GM19395 (cell line): Measurements from ENCODE around the gene CSNK1E.

Experiments
- ATAC-seq: cut with Tn5 transposase; IDR thresholded peaks from one replicate; pipeline ENCODE4 v1.9.1; 2021; ENCODE audit warnings: mild to moderate bottlenecking, moderate library complexity; ENCODE audit not compliant: unreplicated experiment

The CSNK1E gene

DNA sequence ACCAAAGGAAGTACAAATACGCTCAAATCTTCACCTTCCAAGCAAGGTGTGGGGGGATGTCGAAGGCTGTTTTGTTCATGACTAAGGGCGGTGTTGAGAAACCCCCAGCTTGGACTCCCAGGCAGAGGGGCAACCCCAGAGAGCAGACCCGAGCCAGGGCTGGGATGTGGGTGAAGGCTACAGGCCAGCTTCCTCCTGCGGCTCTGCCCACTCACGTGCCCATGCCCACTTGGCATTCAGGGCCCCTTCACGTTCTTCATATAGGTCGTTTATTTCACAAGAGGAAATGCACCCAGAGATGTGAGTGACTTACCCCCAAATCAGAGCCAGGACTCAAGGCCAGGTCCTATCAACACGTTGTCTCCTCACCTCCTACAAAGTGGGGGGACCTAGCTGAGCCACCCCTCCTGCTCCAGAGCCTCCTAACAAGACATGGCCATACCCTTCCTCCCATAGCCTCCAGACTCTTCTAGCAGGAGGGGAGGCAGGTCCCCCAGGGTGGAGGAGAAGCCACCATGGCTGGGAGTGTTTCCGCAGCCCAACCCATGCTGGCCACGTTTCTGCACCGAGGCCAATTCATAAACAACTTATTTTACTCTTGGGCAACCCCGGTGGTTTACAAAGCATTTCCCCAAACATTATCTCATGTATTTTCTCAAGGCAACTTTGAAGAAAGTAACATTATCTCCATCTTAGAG lies 66.4 kb downstream of the CSNK1E start:
- ATAC-seq, result no peak

DNA sequence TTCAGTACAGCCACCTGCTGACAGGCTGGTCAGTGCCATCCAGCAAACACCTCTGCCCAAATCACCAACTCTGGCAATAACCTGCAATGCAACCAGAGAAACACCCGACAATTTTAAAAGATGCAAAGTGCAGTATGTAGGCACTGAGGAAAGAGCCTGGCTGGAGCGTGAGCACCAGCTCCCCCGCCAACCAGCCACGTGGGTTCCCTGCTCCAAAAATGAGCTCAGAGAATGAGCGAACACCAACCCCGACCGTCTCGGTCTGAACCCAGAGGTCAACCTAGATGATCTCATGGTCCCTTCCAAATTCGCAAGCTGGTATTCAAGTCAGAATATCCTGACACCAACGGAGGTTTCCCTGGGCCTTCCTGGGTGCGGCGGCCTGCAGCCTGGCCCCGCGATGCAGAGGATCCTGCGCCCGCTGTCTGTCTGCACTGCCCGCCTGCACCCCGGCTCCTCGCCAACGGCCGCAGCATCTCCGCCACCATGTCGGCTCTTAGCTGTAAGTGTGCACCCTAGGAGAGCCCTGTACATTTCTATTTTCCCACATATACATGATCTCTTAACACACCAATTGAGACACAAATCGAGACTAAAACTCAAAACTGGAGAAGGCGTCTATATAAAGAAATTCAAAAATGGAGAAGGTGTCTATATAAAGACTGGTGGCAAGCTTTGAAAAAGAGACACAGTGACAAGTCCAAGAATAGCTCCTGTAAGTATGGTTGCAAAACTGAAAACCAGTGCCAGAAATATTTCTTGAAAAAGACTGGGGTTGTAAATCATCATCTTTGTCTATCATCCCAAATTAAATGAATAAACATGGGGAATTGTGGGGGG lies 67.2 kb downstream of the CSNK1E start:
- no peak for ATAC-seq

DNA sequence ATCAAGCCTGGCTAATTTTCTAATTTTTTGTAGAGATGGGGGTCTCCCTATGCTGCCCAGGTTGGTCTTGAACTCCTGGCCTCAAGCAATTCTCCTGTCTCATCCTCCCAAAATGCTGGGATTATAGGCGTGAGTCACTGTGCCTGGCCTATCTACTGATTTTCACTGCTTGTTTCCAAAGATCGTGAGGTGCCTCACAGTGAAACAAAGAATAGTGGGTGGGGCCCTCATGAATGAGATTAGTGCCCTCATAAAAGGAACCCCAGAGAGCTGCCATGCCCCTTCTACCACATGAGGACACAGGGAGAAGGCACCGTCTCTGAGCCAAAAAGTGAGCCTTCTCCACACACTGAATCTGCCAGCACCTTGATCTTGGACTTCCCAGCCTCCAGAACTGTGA lies 67.9 kb downstream of the CSNK1E start:
- ATAC-seq, result no peak

DNA sequence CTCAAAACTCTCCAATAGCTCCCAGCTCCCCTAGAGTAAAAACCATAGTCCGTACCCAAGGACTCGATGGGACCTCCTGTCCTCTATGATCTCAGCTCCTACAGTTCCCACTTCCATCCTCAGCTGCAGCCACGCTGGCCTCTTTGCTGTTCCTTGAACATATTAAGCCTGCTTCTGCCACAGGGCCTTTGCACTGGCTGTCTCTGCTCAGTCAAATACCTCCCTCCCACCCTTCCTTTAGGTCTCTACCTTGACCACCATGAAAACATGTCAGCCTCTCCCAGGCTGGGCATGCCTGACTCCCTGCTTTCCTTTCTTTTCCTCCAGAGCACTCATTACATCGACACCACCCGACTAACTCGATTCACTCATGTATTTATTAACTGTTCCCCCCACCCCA lies 69.0 kb downstream of the CSNK1E start:
- no peak for ATAC-seq

DNA sequence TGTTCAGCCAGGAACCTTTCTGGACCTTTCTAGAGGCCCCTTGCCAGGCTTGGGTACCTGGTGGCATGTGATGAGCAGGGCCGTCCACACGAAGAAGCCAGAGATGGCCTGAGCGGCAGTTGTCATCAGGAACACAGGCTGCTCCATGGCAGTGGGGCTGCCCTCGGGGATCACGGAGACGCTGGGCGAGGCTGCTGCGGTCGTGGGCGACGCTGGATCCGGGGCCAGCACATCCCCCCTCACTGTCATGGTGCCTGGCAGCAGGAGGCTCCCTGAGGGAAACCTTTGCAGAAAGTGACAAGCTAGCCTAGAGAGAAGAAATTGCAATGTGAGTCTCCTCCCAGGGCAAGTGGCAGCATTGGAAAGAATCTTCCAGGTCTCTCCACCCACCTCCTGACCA lies 69.5 kb downstream of the CSNK1E start:
- ATAC-seq, result no peak

DNA sequence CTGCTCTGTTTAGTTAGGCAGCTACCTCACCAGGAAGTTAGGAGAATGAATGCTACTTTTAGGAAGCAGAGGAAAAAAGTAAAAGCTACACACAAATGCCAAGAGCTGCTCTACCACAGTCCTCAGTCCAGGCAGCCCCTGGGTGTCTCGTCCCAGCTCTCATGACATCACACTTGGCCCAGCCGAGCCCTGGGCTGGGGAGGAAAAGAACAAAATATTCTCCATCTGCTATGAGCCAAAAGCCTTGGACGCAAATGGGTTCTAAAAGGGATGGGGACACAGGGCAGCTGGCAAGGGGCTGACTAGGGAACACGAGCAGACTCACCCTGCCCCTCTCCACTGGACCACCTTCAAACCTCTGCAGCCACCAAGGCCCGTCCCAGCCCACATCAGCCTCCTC lies 70.5 kb downstream of the CSNK1E start:
- ATAC-seq, result no peak

DNA sequence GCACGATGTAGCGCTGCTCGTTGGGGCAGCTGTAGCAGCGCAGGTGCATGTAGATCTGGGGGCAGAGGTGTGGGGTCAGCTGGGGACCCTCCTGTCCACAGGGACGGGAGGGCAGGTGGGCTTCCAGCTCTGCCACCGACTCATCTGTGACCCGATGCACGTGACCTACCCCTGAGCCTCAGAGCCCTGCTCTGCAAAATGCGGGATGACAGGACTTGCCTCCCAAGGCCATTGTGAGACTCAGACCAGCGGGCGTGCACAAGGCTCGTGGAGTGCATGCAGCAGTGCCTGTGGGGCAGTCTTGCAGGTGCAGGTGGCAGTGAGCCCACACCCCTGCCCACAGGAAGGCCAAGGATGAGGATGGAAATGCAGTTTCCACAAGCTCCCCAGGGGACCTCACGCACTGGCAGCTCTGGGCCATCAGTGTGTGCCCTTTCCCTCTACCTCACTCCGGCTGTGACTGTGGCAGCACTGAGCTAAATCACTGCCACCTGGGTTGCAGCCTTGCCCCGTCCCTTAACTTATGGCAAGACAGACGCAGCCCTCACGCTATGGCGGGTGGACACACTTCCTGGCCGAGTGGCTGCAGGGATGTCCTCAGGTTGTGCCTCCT lies 71.1 kb downstream of the CSNK1E start:
- no peak for ATAC-seq

DNA sequence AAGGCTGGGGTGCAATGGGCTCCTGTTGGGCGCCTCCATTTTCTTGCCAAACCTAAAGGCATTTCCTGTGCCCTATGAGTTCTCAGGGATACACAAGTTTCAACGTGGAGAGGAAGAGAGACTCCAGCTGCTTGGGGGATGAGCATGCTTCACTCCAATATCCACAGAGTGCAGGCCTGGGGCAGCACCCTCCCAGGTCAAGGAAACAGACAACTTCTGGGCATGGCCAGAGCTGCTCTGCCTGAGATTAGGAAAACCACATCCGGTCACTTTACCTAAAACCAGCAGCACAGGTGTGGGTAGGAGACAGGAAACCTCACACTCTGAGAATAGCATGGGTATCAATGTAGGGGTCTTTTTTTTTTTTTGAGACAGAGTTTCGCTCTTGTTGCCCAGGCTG lies 73.1 kb downstream of the CSNK1E start:
- no peak for ATAC-seq

DNA sequence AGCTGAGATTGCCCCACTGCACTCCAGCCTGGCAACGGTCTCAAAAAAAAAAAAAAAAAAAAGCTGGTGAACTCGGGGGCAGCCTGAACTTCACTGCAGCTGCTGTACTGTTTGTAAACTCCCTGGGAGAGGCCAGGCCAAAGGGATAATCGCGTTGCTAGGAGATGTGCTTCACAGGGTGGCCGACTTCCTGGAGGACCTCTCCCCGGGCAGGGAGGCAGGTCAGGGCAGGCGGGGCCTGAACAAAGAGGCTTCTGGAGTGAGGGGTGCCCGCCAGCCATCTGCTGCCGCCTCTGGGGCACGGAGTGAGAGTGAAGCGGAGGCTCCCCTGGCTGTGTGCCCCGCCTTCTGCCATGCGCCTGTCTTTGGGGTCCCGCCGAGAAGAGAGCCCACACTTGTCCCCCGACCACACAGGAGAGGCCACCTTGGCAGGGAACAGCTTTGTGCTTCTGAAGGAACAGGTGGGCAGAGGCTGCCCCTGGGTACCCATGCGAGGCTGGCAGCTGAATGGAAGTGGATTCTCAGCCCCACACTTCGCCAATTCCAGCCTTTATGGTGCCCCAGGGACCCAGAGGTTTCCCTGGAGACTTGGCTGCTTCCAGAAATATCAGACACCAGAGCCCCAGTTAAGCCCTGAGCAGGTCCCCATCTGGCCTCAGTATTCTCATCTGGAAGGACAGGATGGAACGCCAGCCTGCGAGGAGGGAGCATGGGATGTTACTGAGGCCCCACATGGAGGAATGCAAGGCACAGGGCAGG lies 74.0 kb downstream of the CSNK1E start:
- ATAC-seq, result no peak

DNA sequence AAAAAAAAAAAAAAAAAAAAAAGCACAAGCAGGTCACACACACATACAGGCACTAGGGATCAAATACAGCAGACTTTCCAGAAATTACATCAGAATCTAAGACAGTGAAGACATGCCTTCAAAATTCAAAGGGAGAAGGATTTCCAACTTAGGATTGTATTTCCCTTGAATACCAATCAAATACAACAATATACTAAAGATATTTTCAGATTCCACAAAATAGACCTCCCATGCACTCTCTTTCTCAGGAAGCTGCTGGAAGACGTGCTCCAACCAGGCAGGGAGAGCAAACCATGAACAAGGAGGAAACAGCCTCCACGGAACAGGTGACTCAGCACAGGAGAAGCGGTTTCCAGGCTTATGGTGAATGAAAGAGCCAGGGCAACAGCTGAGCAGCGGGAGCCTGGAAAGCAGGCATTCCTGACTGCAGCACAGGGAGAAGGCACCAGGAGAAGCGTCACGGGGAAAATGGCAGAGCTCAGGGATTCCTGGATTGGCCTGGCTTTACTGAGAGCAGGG lies 76.4 kb downstream of the CSNK1E start:
- ATAC-seq, result no peak
